Sigmoid colon (tissue), 7 donors: ENCODE results near the gene CHURC1. TPM values are rescaled to one million over a fixed set of nuclear protein-coding genes. Genes with fewer than 3 reads are reported as not detected.
A peak's percentile ranks its signal among the peaks of the same experiment; 100 is the strongest.

Experiments used
- DNase-seq: peaks from one replicate; pipeline ENCODE4 v3.0.0-alpha.2; 2019
- H3K27ac ChIP-seq, 4 donors: fragments of 200-600 bp; sonication (generic); one replicate each; pipeline ENCODE4 v1.5.1; 2016 to 2019; ENCODE audit warnings: mild to moderate bottlenecking in 1 of 4
- H3K27me3 ChIP-seq, 3 donors: fragments of 200-600 bp; sonication (generic); one replicate each; pipeline ENCODE4 v1.5.1; 2019; ENCODE audit warnings: mild to moderate bottlenecking in 1 of 3
- H3K36me3 ChIP-seq, 4 donors: fragments of 200-600 bp; sonication (generic); one replicate each; pipeline ENCODE4 v1.5.1; 2016 to 2019
- H3K4me1 ChIP-seq, 4 donors: fragments of 200-600 bp; sonication (generic); one replicate each; pipeline ENCODE4 v1.5.1; 2017 to 2019
- H3K4me3 ChIP-seq, 4 donors: fragments of 200-600 bp; sonication (generic); one replicate each; pipeline ENCODE4 v1.5.1; 2017 to 2019; ENCODE audit warnings: mild to moderate bottlenecking in 2 of 4, moderate library complexity in 1 of 4
- H3K9me3 ChIP-seq, 4 donors: fragments of 200-600 bp in 3 of 4; sonication (generic) in 3 of 4; one replicate each; pipeline versions ENCODE4 v1.5.1 to v1.6.1; 2013 to 2019
- CTCF ChIP-seq, 4 experiments: fragments of 450-650 bp in 3 of 4; fragments of 200-600 bp in 1 of 4; IDR thresholded peaks; one replicate each; pipeline ENCODE4 v1.5.1; 2016 to 2019; ENCODE audit warnings: antibody characterized with exemption in 4 of 4, mild to moderate bottlenecking in 3 of 4, moderate library complexity in 2 of 4
- EP300 ChIP-seq, 4 donors: sonication (generic); formaldehyde crosslinking; IDR thresholded peaks; one replicate each; pipeline ENCODE4 v1.6.1; 2017; ENCODE audit warnings: antibody characterized with exemption in 4 of 4
- POLR2A ChIP-seq, 2 donors: fragments of 450-650 bp; IDR thresholded peaks; one replicate each; pipeline ENCODE4 v1.6.1; 2016; ENCODE audit warnings: antibody characterized with exemption in 2 of 2, mild to moderate bottlenecking in 2 of 2, moderate library complexity in 2 of 2
- POLR2AphosphoS5 ChIP-seq, 4 donors: sonication (generic); formaldehyde crosslinking; IDR thresholded peaks; one replicate each; pipeline ENCODE4 v1.6.1; 2017; ENCODE audit warnings: antibody characterized with exemption in 4 of 4
- whole genome bisulfite sequencing, 2 donors: extraction: QIAGEN DNeasy Blood & Tissue Kit; methylation state at CpG; one replicate each; pipeline ENCODE4 v1.1.7; 2013; 5-methylcytosine and 5-hydroxymethylcytosine counted together
- intact Hi-C: fragments of 100-400 bp; cut with DNase I; formaldehyde crosslinking; loops from one replicate; pipeline ENCODE4 v1.15.1; 2023
- polyA plus RNA-seq, 3 donors: library from polyadenylated mRNA; stranded (reverse); fragments of 200-250 nt; gene quantifications; one replicate each; pipeline ENCODE4 v1.2.3, GENCODE V29; 2013
- total RNA-seq, 4 donors: library from RNA; depleted of rRNA; stranded (reverse); fragments of >200 nt; gene quantifications; one replicate each; pipeline ENCODE4 v1.1.0, GENCODE V29; 2016
- donor health status: healthy with polysubstance abuse.
- donor health status: Bipolar disorder and iron deficiency.
- donor health status: healthy.

CHURC1 gene
- total and polyA plus RNA-seq, 7 donors, result 41.8 to 161 (median 110) TPM

GRCh38 chr14:64953310-64953654, 39.0 kb downstream of the CHURC1 start:
- no peak overlapping the region for H3K27ac ChIP-seq
- intact Hi-C loops, result no loop called here
- no peak overlapping the region for H3K4me3 ChIP-seq
- H3K36me3 ChIP-seq, result peaks cover 0 to 2% (median 0%) of the 10 kb centered on the region in 4 donors
- H3K4me1 ChIP-seq, result peaks cover 0 to 11% (median 0%) of the 10 kb centered on the region in 4 donors
- TF ChIP-seq EP300 (IDR thresholded peaks at IDR 0.05) (no peak), POLR2A (IDR thresholded peaks at IDR 0.05) (no peak), CTCF (IDR thresholded peaks at IDR 0.05) (no peak), POLR2AphosphoS5 (IDR thresholded peaks at IDR 0.05) (no peak)
- H3K9me3 ChIP-seq, result no peaks in the 10 kb centered on the region
- H3K27me3 ChIP-seq, result no peaks in the 10 kb centered on the region
- WGBS, 2 donors, result 94 to 95% methylated on average over 8 of the region's 8 CpGs
- DNase-seq, result peak; percentile 43

GRCh38 chr14:64953661-64954060, 39.4 kb downstream of the CHURC1 start:
- H3K27me3 ChIP-seq, result no peaks in the 10 kb centered on the region
- peaks cover 0 to 11% (median 0%) of the 10 kb centered on the region in 4 donors for H3K4me1 ChIP-seq
- WGBS, 2 donors, result 95 to 98% methylated on average over 6 of the region's 6 CpGs
- peak; percentile 42 for DNase-seq
- no peak overlapping the region for H3K4me3 ChIP-seq
- intact Hi-C loops, result no loop called here
- no peak overlapping the region for H3K27ac ChIP-seq
- no peaks in the 10 kb centered on the region for H3K36me3 ChIP-seq
- TF ChIP-seq POLR2A (IDR thresholded peaks at IDR 0.05), result no peak
- TF ChIP-seq CTCF (IDR thresholded peaks at IDR 0.05), result no peak
- no peak for TF ChIP-seq EP300 (IDR thresholded peaks at IDR 0.05)
- no peak for TF ChIP-seq POLR2AphosphoS5 (IDR thresholded peaks at IDR 0.05)
- no peaks in the 10 kb centered on the region for H3K9me3 ChIP-seq

GRCh38 chr14:64954491-64955240, 40.4 kb downstream of the CHURC1 start:
- intact Hi-C loops, result no loop called here
- Histone ChIP-seq H3K36me3 (no peaks in the 10 kb centered on the region), H3K27ac (no peak overlapping the region), H3K27me3 (no peaks in the 10 kb centered on the region), H3K4me1 (peaks cover 0 to 11% (median 0%) of the 10 kb centered on the region in 4 donors), H3K4me3 (no peak overlapping the region), H3K9me3 (no peaks in the 10 kb centered on the region)
- peak; percentile 40 for DNase-seq
- WGBS, 2 donors, result 92 to 97% methylated on average over 9 of the region's 9 CpGs
- TF ChIP-seq CTCF (IDR thresholded peaks at IDR 0.05), result no peak
- no peak for TF ChIP-seq POLR2A (IDR thresholded peaks at IDR 0.05)
- no peak for TF ChIP-seq EP300 (IDR thresholded peaks at IDR 0.05)
- TF ChIP-seq POLR2AphosphoS5 (IDR thresholded peaks at IDR 0.05), result no peak

GRCh38 chr14:64955297-64955696, 41.0 kb downstream of the CHURC1 start:
- Histone ChIP-seq H3K4me3 (no peak overlapping the region), H3K4me1 (peaks cover 0 to 11% (median 0%) of the 10 kb centered on the region in 4 donors), H3K27me3 (no peaks in the 10 kb centered on the region), H3K9me3 (no peaks in the 10 kb centered on the region), H3K36me3 (no peaks in the 10 kb centered on the region), H3K27ac (no peak overlapping the region)
- peak; percentile 50 for DNase-seq
- TF ChIP-seq POLR2A (IDR thresholded peaks at IDR 0.05) (no peak), POLR2AphosphoS5 (IDR thresholded peaks at IDR 0.05) (no peak), CTCF (IDR thresholded peaks at IDR 0.05) (no peak), EP300 (IDR thresholded peaks at IDR 0.05) (no peak)
- 85 to 87% methylated on average over 6 of the region's 6 CpGs for whole genome bisulfite sequencing, 2 donors
- intact Hi-C loops, result no loop called here
